Measurements from ENCODE around the gene NCAPG.
A peak's percentile ranks its signal among the peaks of the same experiment; 100 is the strongest.
"Not testable (repeated sequence)": the region's sequence is repeated elsewhere in the genome, so short reads cannot be mapped to it uniquely, and the experiment has no call there.

NCAPG gene

GRCh38 chr4:17797808-17798207, 13.0 kb upstream of the NCAPG start:
- DNase-seq: no peak

DNA sequence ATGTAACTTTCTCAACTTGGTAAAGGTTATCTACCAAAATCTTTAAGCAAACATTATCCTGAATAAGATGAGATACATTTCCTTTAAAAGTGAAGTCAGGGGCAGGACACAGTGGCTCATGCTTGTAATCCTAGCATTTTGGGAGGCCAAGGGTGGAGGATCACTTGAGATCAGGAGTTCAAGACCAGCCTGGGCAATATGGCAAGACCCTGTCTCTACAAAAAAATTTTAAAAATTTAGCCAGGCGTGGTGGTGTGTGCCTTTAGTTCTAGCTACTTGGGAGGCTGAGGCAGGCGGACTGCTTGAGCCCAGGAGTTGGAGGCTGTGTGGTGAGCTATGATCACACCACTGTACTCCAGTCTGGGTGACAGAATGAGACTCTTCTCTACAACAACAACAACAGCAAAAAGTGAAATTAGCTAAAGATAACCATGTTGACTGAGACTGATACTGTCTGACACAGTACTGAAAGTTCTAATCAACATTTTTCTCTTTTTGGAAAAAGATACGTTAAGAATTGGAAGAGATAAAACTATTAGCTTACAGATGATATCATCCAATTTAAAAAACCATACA, 5.1 kb upstream of the NCAPG start:
- no peak for DNase-seq

GRCh38 chr4:17807446-17807845, 3.3 kb upstream of the NCAPG start:
- DNase-seq: no peak

GRCh38 chr4:17809667-17810066, 1.1 kb upstream of the NCAPG start:
- DNase-seq: no peak

DNA sequence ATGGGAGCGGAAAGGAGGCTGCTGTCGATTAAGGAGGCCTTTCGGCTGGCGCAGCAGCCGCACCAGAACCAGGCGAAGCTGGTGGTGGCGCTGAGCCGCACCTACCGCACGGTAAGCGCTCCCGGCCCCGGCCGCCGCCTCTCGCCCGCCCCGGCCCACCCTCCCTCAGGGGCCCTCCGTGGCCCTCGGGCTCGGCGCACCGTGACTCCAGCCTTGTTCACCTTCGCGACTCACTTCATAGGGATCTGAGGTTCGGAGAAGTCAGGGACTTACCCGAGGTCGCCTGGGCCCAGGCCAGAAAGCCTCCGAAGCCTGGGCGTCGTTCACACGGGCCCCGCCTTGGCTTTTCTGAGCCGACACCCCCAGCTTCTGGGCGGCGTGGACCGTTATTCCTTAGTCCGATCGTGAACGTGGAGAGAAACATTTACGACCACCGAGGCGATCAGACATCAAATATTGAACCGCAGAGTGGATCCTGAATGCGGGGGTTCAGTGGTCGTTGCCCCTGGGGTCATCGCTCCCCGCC, 362 bp downstream of the NCAPG start:
- DNase-seq: peak; percentile 18 to 46 (median 28)

- no peak for DNase-seq
Measured at GRCh38 chr4:17812125-17812524, 1.3 kb downstream of the NCAPG start.

DNA sequence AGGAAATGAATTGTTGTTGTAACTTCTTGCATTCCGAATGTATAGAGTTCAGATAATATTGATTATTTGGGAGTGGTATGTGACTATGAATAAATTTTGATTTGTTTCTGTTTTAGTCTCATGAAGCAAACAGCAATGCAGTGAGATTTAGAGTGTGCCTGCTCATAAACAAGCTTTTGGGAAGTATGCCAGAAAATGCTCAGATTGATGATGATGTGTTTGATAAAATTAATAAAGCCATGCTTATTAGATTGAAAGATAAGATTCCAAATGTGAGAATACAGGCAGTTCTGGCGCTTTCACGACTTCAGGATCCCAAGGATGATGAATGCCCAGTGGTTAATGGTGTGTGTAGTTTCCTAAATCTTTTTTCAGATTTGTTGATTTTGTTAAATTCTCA, 2.0 kb downstream of the NCAPG start:
- DNase-seq: no peak

DNA sequence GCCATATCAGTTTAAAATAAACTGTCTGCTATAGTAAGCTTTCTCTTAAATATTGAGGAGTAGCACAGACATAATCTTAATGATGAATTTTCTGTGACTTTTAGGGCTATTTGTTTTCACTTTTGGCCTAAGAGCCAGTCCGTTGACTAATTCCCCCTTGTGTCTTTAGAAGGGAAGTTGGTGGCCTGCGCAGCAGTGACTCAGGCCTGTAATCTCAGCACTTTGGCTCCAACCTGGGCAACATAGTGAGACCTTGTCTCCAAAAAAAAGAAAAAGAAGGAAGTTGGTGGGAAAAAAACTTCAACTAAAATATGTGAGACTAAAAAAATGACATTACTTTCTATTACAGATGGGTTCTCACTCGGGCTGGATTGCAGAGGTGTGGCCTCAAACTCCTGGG, 3.4 kb downstream of the NCAPG start:
- peak; percentile 77 to 87 (median 83) for DNase-seq

DNA sequence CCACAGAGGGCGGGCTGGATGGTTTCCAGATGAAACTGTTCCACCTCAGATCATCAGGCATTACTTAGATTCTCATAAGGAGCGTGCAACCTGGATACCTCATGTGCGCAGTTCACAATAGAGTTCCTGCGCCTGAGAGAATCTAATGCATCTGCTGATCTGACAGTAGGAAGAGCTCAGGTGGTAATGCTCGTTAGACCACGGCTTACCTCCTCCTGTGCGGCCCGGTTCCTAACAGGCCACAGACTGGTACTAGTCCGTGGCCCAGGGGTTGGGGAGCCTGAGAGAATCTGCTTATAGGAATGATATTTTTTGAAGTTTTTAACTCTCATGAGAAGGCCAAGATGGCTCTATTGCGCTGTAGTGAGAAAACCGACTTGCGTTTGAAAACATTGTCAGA, 5.4 kb downstream of the NCAPG start:
- no peak for DNase-seq

GRCh38 chr4:17817027-17817426, 6.2 kb downstream of the NCAPG start:
- DNase-seq: peak; percentile 59 to 72 (median 70)

DNA sequence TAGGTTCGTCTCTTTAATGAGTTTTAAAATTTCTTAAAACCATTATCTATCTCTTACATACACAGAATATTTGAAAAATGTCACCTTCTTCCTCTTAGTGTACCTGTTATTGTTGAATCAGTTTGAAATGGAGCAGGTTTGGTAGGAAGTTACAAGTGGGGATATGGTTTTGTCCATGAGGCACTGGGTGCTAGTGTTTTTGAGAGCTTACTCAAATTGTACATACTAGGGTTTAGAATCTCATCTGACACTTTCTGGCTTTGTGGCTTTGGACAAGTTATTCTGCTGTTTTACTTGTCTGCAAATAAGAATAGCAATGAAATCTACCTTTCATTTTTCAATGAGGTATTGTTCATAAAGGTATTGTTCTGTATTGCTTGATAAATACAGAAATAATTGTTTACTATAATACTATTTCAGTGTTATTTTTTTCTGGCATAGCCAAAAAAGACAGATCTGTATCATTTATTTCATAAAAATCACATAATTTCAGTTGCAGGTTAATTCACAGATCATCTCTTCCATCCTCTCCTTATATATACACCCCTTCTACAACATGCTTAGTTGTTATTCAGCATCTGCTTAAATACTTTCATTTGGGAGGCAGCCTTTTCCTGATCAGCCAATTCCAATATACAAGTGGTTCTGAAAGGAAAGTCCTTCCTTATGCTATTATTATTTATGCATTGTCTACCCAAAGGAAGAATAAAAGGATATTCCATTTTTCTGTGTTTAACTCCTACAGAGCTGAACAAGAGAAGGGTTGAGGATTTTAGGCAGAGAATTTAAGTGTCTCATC, 13.3 kb downstream of the NCAPG start:
- DNase-seq: no peak

DNA sequence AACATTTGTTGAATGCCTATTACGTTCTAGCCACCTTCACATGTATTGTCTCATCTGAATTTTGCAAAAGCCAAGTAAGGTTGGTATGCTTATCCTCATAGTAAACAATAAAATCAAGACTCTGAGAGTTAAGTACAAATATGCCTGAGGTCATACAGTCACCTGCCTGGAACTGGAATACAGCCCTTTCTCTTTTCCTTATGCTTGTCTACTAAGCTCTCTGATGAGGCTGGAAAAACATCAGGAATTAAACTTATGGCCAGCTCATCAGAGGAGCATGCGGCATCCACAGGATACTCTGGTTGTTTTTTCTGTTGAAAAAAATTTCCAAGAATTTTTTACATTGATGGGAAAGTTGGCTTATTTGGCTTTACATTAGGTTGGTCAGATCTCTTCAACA, 35.5 kb downstream of the NCAPG start:
- no peak for DNase-seq

- not testable (repeated sequence) for DNase-seq
Measured at GRCh38 chr4:17850295-17850694, 39.5 kb downstream of the NCAPG start.

- no peak for DNase-seq
Measured at GRCh38 chr4:17851959-17852358, 41.2 kb downstream of the NCAPG start.

GRCh38 chr4:17854036-17854435, 43.3 kb downstream of the NCAPG start:
- DNase-seq: no peak

DNA sequence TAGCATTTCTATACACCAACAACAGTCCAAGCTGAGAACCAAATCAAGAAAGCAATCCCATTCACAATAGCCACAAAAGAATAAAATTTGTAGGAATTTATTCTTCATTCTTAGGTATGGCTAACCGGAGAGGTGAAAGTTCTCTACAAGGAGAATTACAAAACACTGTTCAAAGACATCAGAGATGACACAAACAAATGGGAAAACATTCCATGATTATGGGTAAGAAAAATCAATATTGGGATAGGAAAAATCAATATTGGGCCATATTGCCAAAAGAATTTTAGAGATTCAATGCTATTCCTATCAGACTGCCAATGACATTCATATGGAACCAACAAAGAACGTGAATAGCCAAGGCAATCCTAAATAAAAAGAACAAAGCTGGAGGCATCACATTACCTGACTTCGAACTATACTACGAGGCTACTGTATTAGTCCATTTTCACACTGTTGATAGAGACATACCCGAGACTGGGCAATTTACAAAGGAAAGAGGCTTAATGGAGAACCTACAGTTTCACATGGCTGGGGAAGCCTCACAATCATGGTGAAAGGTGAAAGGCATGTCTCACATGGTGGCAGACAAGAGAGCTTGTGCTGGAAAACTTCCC, 49.1 kb downstream of the NCAPG start:
- DNase-seq: no peak

DNA sequence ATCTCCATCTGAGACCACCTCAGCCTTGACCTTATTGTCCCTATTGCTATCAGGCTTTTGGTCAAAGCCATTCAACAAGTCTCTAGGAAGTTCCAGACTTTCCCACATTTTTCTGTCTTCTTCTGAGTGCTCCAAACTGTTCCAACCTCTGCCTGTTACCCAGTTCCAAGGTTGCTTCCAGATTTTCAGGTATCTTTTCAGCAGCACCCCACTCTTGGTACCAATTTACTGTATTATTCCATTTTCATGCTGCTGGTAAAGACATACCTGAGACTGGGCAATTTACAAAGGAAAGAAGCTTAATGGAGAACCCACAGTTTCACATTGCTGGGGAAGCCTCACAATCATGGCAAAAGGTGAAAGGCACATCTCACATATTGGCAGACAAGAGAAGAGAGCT, 51.1 kb downstream of the NCAPG start:
- DNase-seq: not testable (repeated sequence)

GRCh38 chr4:17865866-17866363, 55.1 kb downstream of the NCAPG start:
- no peak for DNase-seq

- no peak for DNase-seq
Measured at GRCh38 chr4:17866810-17867209, 56.0 kb downstream of the NCAPG start.

GRCh38 chr4:17867276-17867675, 56.5 kb downstream of the NCAPG start:
- no peak for DNase-seq

- no peak for DNase-seq
Measured at GRCh38 chr4:17869327-17869726, 58.5 kb downstream of the NCAPG start.

GRCh38 chr4:17875402-17876070, 64.8 kb downstream of the NCAPG start:
- no peak for DNase-seq

DNA sequence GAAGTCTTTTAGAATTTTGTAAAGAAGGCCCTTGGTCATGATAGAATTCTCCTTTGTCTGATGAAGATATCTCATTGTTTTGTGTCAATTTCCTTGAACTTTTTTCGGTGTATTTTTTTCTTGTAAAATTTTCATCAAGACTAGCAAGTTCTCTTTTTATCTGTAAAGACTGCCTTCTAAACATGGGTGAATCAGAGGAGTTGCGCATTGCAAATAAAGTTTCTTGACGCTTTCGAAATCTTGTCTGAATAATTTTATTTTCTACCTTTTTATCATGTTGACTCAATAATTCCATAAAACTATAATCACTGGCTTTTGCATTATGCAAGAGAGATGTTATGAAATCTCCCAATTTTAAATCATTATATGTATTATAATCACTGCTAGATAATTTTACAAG, 66.2 kb downstream of the NCAPG start:
- DNase-seq: no peak

All from suppressor macrophage treated with lipopolysaccharide for 1 hour (primary cell).